Endothelial cell (in vitro differentiated cells): ENCODE results near the gene PHOSPHO2. TPM values are rescaled to one million over a fixed set of nuclear protein-coding genes. Genes with fewer than 3 reads are reported as not detected.
A peak's percentile ranks its signal among the peaks of the same experiment; 100 is the strongest.

Experiments used
- DNase-seq: peaks from one replicate; pipeline ENCODE4 v3.0.0; 2021; ENCODE audit warnings: low spot score
- H3K27ac Mint-ChIP-seq: one replicate; pipeline ENCODE4 v1.8.0; 2021; ENCODE audit warnings: mixed read lengths, inconsistent platforms; ENCODE audit not compliant: unreplicated experiment
- H3K27me3 Mint-ChIP-seq: one replicate; pipeline ENCODE4 v1.8.0; 2021; ENCODE audit warnings: mild to moderate bottlenecking, moderate library complexity, mixed read lengths, inconsistent platforms; ENCODE audit not compliant: unreplicated experiment
- H3K36me3 Mint-ChIP-seq: one replicate; pipeline ENCODE4 v1.8.0; 2021; ENCODE audit warnings: mild to moderate bottlenecking, low read depth, mixed read lengths, inconsistent platforms; ENCODE audit not compliant: unreplicated experiment
- H3K4me1 Mint-ChIP-seq: one replicate; pipeline ENCODE4 v1.8.0; 2021; ENCODE audit warnings: mild to moderate bottlenecking, mixed read lengths, inconsistent platforms; ENCODE audit not compliant: unreplicated experiment
- H3K4me3 Mint-ChIP-seq: one replicate; pipeline ENCODE4 v1.8.0; 2021; ENCODE audit warnings: mild to moderate bottlenecking, mixed read lengths, inconsistent platforms; ENCODE audit not compliant: unreplicated experiment
- H3K9me3 Mint-ChIP-seq: one replicate; pipeline ENCODE4 v1.8.0; 2021; ENCODE audit warnings: mixed read lengths, inconsistent platforms; ENCODE audit not compliant: unreplicated experiment
- CTCF ChIP-seq: fragments of 200-600 bp; sonication (generic); IDR thresholded peaks from one replicate; pipeline ENCODE4 v1.5.0; 2021; ENCODE audit warnings: antibody characterized with exemption; ENCODE audit not compliant: unreplicated experiment
- total RNA-seq: library from RNA; stranded (reverse); fragmentation: NEBNext Ultra II Directional; extraction: Animal tissue kit (Norgen Biotek cat#: 25700); gene quantifications from one replicate; pipeline ENCODE4 v1.2.1, GENCODE V29; 2021; ENCODE audit not compliant: unreplicated experiment

The PHOSPHO2 gene
- total RNA-seq, 1 donor from 2014 or later = 10.5 TPM

GRCh38 chr2:169664600-169664977, 29.7 kb upstream of the PHOSPHO2 start:
- Mint-ChIP-seq H3K9me3 (no peaks in the 10 kb centered on the region), H3K4me1 (peaks cover 23% of the 10 kb centered on the region), H3K27me3 (no peaks in the 10 kb centered on the region), H3K36me3 (no peaks in the 10 kb centered on the region), H3K27ac (peak overlapping the region; percentile 72), H3K4me3 (no peak overlapping the region)
- no peak for DNase-seq
- no peak for TF ChIP-seq CTCF

DNA sequence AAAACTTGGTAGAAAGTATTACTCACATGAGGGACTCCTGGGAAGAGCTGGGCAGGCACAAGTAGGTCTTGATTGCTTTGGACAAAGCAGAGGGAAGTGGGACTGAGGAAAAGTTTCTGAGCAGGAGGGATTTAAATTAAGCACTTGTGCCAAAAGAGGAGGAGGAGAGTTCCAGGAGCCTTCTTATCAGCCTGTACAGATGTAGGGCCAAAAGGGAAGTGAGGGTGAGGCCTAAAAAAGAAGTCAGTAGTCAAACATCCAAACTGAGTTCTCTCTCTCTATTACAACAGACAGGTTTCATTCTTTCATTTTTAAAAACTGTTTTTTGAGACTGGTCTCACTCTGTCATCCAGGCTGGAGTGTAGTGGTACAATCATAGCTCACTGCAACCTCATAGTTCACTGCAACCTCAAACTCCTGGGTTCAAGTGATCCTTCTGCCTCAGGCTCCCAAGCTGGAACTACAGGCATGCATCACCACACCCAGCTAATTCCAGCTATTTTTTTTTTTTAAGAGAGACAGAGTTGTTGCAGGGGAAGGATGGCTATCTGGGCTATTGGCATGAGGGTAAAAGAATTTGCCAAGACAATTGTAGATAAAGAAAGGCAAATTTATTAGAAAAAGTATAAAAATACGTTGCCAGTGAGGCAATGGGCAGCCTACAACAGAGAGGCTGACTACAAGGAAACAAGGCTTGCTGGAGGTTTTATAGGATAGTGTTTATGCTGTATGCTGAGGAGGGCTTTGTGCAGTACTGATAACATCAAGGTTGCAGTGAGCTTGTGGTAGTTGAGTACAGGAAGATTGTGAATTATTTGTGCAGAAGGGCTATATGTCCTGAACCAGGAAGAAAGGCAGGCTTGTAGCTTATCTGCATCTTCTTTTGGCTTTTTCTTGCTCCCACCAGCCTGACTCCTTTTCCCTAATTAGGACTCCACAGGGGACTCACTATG, 29.0 kb upstream of the PHOSPHO2 start:
- H3K36me3 Mint-ChIP-seq = no peaks in the 10 kb centered on the region
- peak overlapping the region; percentile 72 for H3K27ac Mint-ChIP-seq
- peaks cover 19% of the 10 kb centered on the region for H3K4me1 Mint-ChIP-seq
- TF ChIP-seq CTCF = no peak
- no peaks in the 10 kb centered on the region for H3K9me3 Mint-ChIP-seq
- DNase-seq = no peak
- H3K4me3 Mint-ChIP-seq = no peak overlapping the region
- no peaks in the 10 kb centered on the region for H3K27me3 Mint-ChIP-seq

- no peak for TF ChIP-seq CTCF
- no peaks in the 10 kb centered on the region for H3K9me3 Mint-ChIP-seq
- H3K27ac Mint-ChIP-seq = no peak overlapping the region
Measured at GRCh38 chr2:169667583-169667982, 26.7 kb upstream of the PHOSPHO2 start.

DNA sequence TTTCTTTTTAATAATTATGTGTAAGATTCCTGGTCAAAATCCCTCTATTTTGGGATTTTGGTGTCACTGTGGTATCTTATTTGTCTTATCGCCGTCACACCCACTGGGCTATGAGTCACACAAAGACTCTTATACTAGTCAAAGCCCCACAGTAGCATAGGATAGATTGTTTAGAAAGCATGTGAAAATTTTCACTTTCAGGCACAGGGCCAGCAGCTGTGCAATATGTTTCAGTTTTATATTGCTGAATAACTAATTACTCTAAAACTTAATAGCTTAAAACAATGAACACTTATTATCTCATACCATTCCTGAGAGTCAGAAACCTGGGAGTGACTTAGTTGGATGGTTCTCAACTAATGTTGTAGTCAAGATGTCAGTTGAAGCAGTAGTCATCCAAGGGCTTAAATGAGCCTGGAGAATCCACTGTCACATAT, 24.0 kb upstream of the PHOSPHO2 start:
- no peak for DNase-seq
- Mint-ChIP-seq H3K4me1 (peaks cover 28% of the 10 kb centered on the region), H3K9me3 (no peaks in the 10 kb centered on the region), H3K27ac (no peak overlapping the region), H3K36me3 (no peaks in the 10 kb centered on the region), H3K27me3 (peaks cover 3% of the 10 kb centered on the region), H3K4me3 (no peak overlapping the region)
- TF ChIP-seq CTCF = no peak

More at GRCh38 chr2:169667583-169667982, 26.7 kb upstream of the PHOSPHO2 start:
- DNase-seq = no peak
- Mint-ChIP-seq H3K36me3 (no peaks in the 10 kb centered on the region), H3K27me3 (no peaks in the 10 kb centered on the region), H3K4me1 (peaks cover 28% of the 10 kb centered on the region), H3K4me3 (no peak overlapping the region)

GRCh38 chr2:169670937-169671336, 23.3 kb upstream of the PHOSPHO2 start:
- H3K36me3 Mint-ChIP-seq = no peaks in the 10 kb centered on the region
- H3K4me3 Mint-ChIP-seq = no peak overlapping the region
- no peaks in the 10 kb centered on the region for H3K9me3 Mint-ChIP-seq
- TF ChIP-seq CTCF = no peak
- no peak for DNase-seq
- H3K27me3 Mint-ChIP-seq = peaks cover 3% of the 10 kb centered on the region
- peaks cover 21% of the 10 kb centered on the region for H3K4me1 Mint-ChIP-seq
- H3K27ac Mint-ChIP-seq = no peak overlapping the region
